ENCODE measurements around the gene LCN6.
"Not testable (repeated sequence)": the region's sequence is repeated elsewhere in the genome, so short reads cannot be mapped to it uniquely, and the experiment has no call there.

LCN6 gene

DNA sequence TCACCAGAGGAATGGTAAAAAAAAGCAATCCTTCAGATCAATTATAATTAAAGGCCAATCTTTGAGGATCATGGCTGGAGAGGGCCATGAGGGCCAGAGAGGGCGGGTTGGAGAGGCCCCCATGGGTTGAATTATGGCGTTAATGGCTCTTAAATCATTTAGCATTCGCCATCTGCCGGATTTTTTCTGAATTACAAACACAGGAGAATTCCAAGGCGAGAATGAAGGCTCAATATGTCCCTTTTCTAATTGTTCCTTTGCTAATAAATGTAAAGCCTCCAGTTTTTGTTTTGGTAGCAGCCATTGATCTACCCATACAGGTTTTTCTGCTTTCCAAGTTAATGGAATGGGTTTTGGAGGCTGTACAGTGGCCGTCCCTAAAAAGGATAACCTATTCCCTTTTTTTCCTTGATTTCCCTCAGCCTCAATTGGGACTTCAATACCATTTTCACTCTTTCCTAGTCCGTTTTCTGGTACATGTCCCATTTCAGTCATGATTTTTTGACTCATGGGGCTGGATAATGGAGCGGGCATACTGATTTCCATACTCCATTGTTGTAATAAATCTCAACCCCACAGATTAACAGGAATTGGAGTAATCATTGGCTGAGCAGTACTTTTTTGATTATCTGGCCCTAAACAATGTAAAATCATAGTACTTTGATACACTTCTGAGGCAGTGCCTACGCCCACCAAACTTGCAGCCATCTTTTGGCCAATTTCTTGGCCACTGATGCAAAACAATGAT lies 36.1 kb upstream of the LCN6 start:
- in situ Hi-C loops (cut with MboI; ENCODE audit: low sequenced_read_pairs) = no loop called here

DNA sequence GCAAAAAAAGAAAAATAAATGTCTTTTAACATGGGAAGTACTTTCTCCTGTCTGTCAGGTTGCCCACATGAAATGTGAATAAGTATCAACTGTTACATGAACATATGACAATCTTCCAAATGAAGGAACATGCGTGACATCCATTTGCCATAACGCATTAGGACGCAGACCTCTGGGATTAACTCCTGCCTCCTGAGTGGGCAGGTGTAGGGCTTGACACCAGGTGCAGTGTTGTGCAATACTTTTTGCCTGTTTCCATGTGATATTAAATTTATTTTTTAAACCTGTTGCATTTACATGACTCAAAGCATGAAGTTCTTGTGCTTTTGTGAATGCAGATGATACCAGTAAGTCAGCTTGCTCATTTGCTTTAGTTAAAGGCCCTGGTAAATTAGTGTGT lies 34.1 kb upstream of the LCN6 start:
- in situ Hi-C loops (cut with MboI; ENCODE audit: low sequenced_read_pairs) = no loop called here

DNA sequence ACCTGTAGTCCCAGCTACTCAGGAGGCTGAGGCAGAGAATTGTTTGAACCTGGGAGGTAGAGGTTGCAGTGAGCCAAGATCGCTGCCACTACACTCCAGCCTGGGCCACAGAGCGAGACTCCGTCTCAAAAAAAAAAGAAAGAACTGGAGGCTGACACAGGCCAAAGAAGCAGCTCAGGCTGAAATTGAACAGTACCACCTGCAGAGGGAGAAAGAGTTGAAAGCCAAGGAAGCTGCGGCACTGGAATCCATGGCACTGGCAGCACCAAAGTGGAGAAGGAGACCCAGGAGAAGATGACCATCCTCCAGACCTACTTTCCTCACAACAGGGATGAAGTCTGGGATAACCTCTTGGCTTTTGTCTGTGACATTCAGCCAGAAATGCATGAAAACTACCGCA lies 31.5 kb upstream of the LCN6 start:
- in situ Hi-C loops (cut with MboI; ENCODE audit: low sequenced_read_pairs) = no loop called here

DNA sequence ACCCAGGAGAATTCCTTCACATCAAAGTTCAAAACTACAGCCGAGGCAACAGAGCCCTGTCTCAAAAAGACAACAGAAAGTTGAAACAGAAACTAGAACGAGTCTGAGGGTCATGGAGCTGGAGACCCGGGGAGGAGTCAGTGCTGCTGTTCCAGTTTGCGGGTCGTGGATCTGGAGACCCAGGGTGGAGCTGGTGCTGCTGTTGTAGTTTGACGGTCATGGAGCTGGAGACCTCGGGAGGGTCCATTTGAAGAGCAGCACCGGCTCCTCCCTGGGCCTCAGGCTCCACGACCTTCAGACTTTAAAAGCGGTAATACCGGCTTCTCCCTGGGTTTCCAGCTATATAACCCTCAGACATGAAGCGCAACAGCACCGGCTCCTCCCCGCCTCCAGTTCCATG lies 29.0 kb upstream of the LCN6 start:
- in situ Hi-C loops (cut with MboI; ENCODE audit: low sequenced_read_pairs) = no loop called here

DNA sequence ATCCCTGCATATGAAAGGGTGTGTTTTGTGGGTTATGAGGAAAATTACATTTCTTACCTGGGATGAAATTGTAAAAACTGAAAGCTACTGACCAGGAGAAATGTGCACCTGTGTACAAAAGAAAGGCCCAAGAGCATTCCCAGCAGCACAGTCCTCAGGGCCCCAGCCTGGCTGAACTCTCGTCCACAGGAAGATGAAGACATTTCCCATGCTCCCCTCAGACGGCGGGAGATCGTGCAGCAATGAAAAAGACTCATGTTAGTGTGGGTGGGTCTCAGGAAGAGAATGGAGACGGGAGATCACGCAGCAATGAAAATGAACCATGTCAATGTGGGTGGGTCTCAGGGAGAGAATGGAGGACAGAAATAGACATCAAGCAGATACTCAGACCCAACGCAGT lies 28.6 kb upstream of the LCN6 start:
- in situ Hi-C loops (cut with MboI; ENCODE audit: low sequenced_read_pairs) = no loop called here

DNA sequence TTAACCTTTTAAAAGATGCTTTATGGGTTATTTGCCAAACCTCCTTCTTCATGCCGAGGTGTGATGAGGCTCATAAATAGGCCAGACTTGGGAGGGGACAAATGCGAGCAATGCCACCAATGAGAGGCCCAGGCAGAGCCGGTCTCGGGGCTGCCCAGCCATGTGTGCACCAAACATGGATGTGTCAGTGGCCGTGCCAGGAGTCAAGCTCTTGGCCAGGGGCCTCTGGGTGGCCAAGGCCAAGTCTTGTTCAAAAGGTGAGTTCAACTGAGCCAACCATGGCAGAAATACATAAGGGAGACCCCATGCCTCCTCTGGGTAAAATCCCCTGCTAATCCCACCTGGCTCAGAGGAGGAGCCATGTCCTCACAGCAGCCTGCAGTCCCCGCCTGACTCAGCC lies 26.9 kb upstream of the LCN6 start:
- in situ Hi-C loops (cut with MboI; ENCODE audit: low sequenced_read_pairs) = no loop called here

DNA sequence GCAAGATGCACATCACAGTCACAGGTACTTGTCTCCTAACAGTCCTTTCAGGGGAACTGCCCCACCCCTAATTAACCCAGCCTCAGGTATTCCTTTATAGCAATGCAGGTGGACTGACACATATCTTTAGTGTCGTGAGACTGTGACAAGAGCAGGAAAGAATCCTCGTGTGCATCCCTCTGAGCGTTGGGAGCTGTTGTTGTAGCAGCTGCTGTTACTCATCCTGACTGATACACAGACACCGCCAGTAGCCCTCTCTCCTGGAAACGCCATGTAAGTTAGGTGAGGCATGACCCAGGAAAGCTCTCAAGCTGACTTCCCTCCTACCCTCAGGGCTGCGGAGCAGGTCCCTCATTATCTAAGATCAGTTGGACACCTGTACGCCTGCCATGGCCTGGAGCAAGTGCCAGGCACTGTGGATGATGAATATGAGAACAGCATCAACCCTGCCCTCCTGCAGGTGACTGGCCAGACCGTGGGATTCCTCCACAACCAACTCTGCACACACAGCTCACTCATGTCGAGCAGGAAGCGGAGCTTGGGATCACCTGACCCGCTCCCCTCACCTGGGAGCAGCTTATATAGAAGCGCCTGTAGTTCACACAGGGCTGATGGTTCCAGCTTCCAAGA lies 26.2 kb upstream of the LCN6 start:
- in situ Hi-C loops (cut with MboI; ENCODE audit: low sequenced_read_pairs) = no loop called here

DNA sequence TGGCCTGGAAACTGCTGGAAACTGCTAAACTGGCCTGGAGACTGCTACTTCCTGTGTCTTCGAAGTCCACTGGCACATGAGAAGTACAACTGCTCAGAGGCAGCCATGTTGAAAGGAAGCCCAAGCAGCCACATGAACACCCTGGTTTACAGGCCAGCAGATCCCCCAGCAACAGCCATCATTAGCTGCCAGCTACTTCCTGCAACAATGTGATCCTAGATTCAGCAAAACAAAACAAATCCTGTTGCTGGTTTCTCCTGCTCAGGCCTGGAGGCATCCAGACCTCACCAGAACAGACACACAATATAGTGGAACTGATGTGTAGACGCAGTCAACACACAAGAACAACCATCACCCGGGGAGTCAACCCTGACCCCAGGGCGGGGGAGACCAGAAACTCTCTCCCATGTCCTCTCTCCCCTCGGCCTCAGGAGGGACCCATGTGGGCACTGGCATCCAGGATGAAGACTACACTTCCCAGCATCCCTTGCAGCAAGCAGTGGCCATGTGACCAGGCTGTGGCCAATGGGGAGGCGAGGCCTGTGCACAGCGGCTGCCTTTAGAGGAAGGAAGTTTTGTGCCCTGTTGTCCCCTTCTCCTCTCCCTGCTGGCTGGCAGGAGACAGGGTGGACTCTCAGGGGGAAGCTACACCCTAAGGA lies 25.2 kb upstream of the LCN6 start:
- in situ Hi-C loops (cut with MboI; ENCODE audit: low sequenced_read_pairs) = no loop called here

DNA sequence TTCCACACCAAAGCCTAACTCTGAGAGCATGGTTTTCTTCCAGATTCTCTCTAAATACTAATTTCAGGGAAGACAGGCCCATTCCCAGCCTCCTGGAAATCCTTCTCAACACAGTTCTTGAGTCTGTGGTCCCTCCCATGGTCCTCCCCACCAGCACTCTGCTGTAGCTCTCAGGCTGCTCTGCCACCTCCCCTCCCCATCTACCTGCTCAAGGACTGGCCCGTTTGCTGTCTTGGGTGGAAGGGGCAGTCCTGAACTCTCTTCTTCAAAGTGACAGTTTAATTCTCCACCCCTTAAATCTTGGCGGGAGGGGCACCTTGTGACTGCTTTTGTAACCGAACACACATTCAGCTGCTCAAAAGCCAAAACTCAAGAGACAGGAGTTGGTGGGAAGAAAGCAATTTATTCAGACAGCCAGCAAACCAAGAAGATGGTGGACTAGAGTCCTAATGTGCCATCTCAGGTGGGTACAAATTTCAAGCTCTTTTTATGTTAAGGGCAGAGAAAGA lies 23.6 kb upstream of the LCN6 start:
- in situ Hi-C loops (cut with MboI; ENCODE audit: low sequenced_read_pairs) = no loop called here

DNA sequence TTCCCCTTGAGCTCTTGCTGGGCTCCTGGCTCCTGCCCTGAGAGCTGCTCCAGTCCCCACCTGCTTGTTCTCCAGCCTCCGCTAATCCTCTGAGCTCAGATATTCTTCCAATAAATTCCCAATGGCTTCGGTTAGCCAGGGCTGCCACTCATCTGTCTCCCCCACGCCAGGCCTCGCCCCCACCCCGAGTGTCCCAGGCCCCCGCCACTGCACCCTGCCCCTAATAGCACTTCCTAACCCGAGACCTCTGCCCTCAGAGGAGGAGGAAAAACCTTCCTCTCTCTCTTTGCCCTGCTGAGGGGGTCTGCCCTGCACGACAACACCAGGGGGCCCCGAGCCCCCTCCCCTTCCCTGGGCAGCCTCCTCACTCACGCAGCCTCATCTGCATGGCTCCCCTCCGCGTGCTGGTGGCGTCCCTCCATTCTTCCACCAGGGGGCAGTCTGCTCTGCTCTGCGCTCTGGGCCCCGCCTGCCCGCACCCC lies 21.4 kb upstream of the LCN6 start:
- in situ Hi-C loops (cut with MboI; ENCODE audit: low sequenced_read_pairs) = no loop called here

DNA sequence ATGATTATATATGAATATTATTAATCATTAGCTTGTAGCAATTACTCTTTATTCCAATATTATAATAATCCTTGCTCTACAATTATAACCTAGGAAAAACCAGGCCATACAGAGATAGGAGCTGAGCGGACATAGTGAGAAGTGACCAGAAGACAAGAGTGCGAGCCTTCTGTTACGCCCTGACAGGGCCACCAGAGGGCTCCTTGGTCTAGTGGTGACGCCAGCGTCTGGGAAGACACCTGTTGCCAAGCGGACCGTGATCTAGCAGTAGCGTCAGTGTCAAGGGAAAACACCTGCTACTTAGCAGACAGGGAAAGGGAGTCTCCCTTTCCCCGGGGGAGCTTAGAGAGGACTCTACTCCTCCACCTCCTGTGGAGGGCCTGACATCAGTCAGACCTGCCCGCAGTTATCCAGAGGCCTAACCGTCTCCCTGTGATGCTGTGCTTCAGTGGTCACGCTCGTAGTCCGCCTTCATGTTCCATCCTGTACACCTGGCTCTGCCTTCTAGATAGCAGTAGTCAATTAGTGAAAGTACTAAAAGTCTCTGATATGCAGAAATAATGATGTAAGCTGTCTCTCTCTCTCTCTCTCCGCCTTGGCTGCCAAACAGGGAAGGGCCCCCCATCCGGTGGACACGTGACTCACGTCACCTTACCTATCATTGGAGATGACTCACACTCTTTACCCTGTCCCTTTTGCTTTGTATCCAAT lies 18.2 kb upstream of the LCN6 start:
- in situ Hi-C loops (cut with MboI; ENCODE audit: low sequenced_read_pairs) = not testable (repeated sequence)

DNA sequence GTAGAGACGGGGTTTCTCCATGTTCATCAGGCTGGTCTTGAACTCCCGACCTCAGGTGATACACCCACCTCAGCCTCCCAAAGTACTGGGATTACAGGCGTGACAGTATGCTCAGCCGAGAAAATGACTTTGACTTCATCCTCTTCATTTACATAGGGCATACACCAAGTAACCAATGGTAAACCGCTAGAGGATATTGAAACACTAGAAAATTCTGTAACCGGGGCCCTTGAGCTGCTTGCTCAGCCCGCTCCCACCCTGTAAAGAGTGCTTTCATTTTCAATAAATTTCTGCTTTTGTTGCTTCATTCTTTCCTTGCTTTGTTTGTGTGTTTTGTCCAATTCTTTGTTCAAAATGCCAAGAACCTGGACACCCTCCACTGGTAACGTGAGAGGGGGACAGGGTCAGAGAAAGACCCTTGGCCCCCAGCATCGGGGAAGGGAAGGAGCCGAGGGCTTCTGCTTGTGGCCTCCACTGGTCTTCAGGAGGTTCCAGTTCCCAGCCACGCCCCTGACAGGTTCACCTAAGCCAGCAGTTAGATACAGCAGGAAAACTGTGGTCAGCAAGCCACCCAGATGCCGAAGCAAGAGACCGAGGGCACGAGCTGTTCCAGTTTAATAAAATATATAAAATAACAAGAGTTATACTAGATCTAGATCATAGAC lies 17.6 kb upstream of the LCN6 start:
- in situ Hi-C loops (cut with MboI; ENCODE audit: low sequenced_read_pairs) = not testable (repeated sequence)

DNA sequence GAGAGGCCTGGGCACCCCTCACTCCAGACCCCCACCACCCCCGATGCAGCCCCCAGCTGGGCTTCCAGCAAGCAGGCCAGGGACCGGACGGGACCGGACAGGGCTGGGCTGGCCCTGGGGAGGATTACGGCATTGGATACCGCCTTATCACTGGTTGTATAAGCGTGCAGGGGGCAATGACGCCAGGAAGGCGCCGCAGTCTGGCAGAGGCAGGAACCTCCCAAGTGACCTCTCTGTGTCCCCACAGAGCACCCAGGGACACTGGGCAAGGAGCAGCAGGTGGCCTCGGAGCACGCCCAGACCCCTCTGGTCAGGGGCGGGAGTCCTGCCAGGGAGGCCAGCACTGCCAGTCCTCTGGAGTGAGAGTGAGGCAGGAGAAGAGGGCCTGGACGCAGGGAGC lies 16.7 kb upstream of the LCN6 start:
- in situ Hi-C loops (cut with MboI; ENCODE audit: low sequenced_read_pairs) = no loop called here

DNA sequence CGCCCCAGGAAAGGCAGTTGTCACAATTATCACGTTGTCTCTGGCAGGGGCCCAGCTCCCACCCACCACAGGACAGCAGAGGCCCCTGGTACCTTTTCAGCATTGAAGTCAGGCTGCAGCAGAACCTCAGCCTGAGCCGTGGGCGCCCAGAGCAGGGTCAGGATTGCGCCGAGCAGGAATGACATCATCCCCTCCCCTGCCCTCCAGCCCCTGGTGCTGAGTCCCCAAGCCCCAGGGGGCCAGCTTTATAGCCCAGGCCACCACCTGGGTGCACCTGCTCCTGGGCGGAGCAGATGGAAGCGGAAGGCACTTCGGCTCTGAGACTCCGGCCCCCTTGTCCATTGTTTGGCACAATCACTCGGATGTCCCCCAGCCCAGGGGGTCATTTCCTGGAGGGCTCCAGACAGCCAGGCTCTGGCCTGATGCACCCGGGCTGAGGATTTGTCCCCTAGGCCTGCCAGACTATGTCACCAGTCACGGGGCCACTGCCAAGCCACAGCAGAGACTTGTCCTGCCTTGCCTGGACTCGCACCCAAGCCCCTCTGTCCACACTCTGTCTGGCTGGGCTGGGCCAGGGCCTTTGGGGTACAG lies 16.1 kb upstream of the LCN6 start, which contains the start of gene LCN15:
LCN15 (minus strand) TSS at position 218 of the 591 bp plus-strand sequence; CDS start at position 188, 30 bp downstream.
- in situ Hi-C loops (cut with MboI; ENCODE audit: low sequenced_read_pairs) = no loop called here

DNA sequence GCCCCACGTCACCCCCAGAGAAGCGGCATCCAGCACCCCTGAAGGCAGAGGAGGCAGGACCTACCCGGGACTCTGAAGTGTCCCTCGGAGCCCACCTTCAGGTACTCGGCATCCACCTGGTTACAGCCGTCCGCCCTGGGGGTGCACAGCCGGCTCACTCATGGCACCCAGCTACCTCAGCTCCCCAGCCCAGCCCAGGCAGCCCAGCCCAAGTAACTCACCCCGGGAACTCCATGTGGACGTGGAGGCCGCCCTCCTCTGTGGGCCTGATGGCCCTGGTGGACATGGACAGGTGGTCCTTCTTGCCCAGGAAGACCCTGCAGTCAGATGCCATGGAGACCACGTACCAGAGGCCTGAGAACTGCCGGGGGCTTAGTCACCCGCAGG lies 15.3 kb upstream of the LCN6 start:
- in situ Hi-C loops (cut with MboI; ENCODE audit: low sequenced_read_pairs) = no loop called here

DNA sequence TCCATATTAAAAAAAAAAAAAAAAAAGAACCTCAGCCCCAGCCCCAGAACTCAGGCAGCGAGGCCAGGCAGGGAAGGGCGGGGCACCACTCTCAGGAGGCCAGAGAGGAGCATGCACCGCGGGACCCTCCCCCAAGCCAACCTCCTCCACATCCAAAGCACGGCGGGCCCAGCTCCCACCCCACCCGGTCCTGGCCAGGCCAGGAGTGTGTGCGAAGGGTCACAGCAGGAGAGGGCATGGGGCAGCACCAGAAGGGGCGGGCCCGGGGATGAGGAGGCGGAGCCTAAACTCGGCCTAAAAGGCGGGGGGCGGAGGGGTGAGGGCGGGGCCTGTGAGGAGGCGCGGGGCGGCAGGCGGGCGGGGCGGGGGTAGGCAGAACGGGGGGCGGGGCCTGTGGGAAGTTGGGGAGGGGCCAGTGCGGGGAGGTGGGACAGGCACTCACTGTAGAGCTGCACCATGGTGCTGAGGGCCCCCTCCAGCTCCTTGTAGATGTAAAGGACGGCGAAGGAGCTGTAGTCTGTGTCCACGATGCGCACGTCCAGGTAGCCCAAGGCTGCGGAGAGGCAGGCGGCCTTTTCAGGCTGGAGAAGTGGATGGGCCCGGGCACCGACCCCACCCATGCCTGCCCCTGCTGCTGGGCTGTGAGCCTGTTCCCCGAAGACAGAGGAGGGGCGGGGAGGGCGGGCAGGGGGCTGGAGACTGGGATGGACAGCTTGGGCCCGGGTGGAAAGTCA lies 14.8 kb upstream of the LCN6 start:
- in situ Hi-C loops (cut with MboI; ENCODE audit: low sequenced_read_pairs) = no loop called here

DNA sequence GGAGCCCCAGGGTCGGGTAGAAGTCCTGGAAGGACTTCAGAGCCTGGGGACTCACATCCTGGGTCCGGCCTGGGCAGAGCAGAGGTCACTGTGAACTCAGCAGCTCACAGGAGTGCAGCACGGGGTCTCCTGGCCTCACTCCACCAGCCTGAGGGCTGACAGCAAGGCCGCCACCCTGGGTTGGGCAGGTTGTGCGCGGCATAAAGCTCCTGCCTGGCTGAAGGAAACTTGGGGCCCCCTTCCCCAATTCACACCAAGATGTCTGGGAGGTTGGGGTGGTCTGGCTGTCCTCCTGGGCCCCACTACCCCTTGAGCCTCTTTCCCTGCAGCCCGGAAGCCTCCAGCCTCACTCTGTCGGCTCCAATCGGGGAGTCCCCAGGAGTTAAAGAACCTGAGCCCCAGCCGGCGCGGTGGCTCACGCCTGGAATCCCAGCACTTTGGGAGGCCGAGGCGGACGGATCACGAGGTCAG lies 13.9 kb upstream of the LCN6 start:
- in situ Hi-C loops (cut with MboI; ENCODE audit: low sequenced_read_pairs) = no loop called here

DNA sequence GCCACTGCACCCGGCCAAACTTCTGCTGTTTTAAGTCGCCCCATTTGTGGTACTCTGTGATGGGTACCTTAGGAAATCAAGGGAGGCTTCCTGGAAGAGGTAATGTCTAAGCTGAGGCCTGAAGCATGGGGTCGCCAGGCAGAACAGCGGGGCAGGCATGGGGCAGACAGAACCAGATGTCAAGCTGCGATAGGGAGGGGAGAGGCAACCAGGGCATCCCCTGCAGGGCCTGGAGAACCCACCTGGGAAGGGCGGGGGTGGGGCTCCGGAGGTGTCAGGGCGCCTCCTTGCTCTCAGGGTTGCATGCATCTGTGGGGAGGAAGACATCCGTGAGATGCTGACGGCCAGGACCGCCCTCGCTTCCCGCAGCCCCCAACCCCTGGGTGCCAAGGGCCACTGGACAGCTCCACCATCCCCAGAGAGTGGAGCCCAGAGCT lies 13.2 kb upstream of the LCN6 start:
- in situ Hi-C loops (cut with MboI; ENCODE audit: low sequenced_read_pairs) = no loop called here

DNA sequence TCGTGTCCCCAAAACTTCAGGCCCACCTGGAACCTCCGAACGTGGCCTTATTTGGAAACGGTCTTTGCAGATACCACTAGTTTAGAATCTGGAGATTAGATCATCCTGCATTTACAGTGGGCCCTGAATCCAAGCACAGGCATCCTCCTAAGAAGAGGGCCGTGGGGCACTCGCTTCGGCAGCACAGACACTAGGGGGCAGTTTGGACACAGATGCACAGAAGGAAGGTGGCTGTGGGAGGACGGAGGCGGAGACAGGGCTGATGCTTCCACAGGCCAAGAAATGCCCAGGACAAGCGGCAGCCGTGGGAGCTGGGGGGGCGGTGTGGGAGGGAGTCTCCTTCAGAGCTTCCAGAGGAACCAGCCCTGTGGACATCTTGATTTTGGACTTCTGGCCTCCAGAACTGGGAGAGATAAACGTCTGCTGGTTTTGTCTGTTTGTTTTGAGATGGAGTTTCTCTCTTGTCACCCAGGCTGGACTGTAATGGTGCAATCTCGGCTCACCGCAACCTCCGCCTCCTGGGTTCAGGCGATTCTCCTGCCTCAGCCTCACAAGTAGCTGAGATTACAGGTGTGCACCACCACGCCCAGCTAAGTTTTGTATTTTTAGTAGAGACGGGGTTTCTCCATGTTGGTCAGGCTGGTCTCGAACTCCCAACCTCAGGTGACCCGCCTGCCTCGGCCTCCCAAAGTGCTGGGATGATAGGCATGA lies 12.7 kb upstream of the LCN6 start:
- in situ Hi-C loops (cut with MboI; ENCODE audit: low sequenced_read_pairs) = not testable (repeated sequence)

Data from hTERT RPE-1 (cell line).